H7 (cell line): ENCODE measurements around the gene EIF2B2. TPM values are rescaled to one million over a fixed set of nuclear protein-coding genes. Genes with fewer than 3 reads are reported as not detected.

Experiments used
- DNase-seq: peaks from one replicate; pipeline ENCODE4 v3.0.0; 2012
- H3K27me3 ChIP-seq: 2 replicates; pipeline ENCODE4 v1.6.0; 2011; ENCODE audit warnings: mild to moderate bottlenecking, low read length; ENCODE audit not compliant: control insufficient read depth, insufficient read depth
- H3K36me3 ChIP-seq: replicated peaks from 2 replicates; pipeline ENCODE4 v1.5.1; 2011; ENCODE audit warnings: low read length; ENCODE audit not compliant: control insufficient read depth, insufficient read depth
- H3K4me3 ChIP-seq: 2 replicates; pipeline ENCODE4 v1.5.1; 2011; ENCODE audit warnings: low read depth, mild to moderate bottlenecking, control low read depth, low read length, moderate library complexity; ENCODE audit not compliant: insufficient read depth
- total RNA-seq: library from RNA; depleted of rRNA; stranded (reverse); fragments of >200 nt; shearing (Covaris generic); gene quantifications from 2 replicates; pipeline ENCODE4 v1.2.3, GENCODE V29; 2014; rRNA removed

EIF2B2 gene
- total RNA-seq: 50.5 and 51.8 TPM in 2 replicates

DNA sequence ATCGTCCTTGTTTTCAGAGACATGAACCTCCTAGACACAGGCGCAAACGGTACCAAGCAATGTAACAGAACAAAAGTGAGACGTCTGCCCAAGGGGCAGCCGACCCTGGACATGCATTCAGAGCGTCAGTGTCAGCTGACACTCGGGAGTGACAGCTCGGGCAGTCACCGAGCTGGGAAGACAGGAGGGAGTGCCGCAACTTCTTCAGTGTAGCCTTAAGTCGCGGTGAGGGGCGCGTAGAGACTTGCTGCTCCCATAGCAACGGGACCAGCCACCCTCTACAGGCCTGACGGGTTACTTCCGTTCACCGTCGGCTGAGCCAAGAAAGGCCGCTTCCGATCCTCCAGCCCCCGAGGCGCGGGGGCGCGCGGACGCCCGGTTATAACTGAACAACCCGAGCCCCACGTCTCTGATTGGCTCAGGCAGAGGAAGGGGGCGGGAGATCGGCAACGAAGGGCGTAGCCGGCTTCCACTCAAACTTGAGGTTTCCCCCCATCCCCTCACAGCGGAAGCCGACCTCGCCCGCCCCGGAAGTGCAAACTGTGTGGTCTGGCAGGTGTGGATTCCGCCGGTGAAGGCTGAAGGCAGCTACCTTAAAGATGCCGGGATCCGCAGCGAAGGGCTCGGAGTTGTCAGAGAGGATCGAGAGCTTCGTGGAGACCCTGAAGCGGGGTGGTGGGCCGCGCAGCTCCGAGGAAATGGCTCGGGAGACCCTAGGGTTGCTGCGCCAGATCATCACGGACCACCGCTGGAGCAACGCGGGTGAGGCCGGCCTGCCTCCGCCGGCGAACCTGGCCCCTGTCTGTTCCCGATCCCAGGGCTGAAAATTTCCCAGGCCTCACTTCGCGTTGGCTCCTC lies at the start of gene EIF2B2:
Gene EIF2B2, plus strand, starts transcription at position 530 of the 858 bp plus-strand sequence. Its CDS starts 70 bp downstream, at position 600.
- Histone ChIP-seq H3K36me3 (peaks cover 15% of the 10 kb centered on the region), H3K4me3 (peak within 1 kb of the TSS; percentile 70), H3K27me3 (no peaks in the 10 kb centered on the region)
- DNase-seq: peak; percentile 97

DNA sequence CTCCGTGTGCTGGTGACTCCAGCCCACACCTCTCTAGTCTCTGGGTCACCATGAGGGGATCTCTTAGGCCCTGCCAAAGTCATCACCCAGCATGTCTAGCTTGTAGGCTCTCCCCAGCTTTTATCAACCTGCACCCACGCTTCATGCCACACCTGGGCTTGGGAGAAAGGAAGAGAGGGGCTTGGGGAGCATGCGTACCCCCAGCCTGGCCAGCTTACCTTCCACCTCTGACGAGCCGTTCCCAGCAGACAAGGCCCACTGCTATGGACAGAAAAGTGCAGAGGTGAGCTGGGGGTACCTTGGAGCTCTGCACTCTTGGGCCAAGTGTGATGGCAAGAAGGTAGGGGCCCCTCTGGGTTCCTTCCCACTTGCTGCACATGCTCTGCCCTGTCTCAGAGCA lies 49.0 kb upstream of the EIF2B2 start:
- no peak for DNase-seq
- no peak overlapping the region for H3K4me3 ChIP-seq
- no peaks in the 10 kb centered on the region for H3K36me3 ChIP-seq
- H3K27me3 ChIP-seq: peaks cover 12% of the 10 kb centered on the region

DNA sequence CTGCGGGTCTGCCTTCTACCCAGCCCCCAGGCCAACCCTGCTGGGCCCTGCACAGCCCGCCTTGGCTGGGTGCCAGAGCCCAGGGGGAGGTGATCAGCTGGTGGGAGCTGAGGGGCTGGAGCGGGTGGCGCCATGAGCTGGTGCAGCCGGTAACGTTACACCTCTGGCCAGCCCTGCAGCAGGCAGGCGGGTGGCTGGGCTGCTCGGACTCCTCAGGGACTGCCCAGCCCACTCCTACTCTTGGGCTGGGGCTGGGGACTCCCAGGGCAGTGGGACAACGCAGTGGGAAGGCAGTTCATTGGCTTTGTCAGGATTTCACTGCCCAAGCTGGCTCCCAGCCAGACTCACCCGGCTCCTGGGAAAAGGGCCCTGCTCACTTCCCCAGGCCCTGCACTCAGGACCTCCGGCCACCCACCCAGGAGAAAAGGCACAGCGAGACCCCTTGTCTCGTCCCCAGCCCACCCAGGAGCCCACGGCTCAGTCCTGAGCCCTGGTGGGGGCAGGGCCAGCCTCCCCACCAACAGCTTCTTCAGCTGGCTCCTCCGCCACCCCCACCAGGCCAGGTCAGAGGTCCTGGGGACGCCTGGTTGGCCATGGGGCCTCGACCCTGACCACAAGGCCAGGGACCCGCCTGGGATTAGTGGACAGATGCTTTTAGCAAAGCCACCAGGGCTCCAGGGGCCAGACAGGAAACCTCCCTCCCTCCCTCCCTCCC lies 48.3 kb upstream of the EIF2B2 start:
- no peaks in the 10 kb centered on the region for H3K36me3 ChIP-seq
- peak; percentile 68 for DNase-seq
- no peak overlapping the region for H3K4me3 ChIP-seq
- peaks cover 12% of the 10 kb centered on the region for H3K27me3 ChIP-seq

DNA sequence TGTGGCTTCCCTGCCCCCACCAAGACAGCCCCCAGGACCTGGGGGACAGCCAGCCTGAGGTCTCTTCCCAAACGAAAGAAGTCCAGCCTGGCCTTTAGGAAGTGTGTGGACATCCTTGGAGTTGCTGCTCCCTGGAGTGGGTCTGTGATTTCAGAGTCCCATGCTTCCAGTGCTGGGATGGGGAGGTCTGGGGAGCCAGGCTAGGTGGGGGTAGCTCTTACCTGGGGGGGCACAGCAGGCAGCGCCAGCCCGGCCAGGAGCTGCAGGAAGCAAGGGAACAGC lies 47.8 kb upstream of the EIF2B2 start:
- Histone ChIP-seq H3K27me3 (peaks cover 12% of the 10 kb centered on the region), H3K36me3 (no peaks in the 10 kb centered on the region), H3K4me3 (peak overlapping the region; percentile 50)
- no peak for DNase-seq

DNA sequence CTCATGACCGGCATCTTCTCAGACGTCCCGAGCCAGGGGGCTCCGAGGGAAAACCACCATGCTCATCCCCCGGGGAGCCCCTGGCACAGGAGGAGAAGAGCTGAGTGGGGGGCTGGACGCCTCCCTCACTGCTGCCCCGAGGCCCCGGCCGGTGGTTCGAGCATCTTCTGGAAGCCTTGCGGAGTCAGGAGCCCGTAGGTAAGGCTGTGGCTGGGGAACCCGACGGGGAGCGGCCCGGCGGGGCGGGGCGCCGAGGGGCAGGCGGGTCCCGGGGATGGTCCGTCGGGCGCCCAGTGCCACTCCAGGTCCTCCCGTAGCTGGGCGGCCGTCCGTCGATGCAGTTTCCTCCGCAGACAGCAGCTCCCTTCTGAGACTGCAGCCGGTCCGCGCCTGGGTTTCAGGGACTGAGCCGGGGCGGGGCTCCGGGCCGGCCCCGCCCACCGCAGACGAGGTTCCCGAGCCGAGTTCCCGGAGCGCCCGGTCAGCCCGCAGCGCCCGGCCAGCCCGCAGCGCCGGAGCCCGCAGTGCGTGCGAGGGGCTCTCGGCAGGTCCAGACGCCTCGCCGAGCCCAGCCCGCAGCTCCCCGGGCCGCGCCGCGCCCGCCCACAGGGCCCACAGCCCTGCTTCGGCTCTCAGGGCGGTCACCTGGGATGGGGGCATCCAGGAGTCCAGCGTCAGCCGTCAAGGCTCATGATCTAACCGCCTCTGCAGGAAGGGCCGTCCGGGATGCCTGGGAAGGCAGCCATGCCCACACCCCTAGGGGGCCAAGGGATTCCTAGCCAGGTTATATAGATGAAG lies 47.3 kb upstream of the EIF2B2 start, which contains the start of gene PGF:
Gene PGF, minus strand, starts transcription at position 369 of the 798 bp plus-strand sequence. Its CDS starts 355 bp downstream, at position 14.
- peaks cover 12% of the 10 kb centered on the region for H3K27me3 ChIP-seq
- peak; percentile 96 for DNase-seq
- H3K36me3 ChIP-seq: no peaks in the 10 kb centered on the region
- peak within 1 kb of the TSS; percentile 50 for H3K4me3 ChIP-seq

DNA sequence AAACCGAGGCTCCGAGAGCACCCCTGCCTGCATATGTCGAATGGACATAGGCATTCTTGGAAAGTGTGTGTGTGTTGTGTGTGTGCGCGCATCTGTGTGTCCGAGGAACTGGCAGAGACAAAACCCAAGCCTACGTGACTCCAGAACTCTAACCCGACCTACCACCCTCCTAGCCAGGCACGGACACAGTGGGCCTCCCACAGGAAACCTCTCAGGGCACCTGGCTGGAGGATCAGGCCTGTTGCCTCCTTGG lies 46.8 kb upstream of the EIF2B2 start:
- H3K36me3 ChIP-seq: no peaks in the 10 kb centered on the region
- H3K4me3 ChIP-seq: peak overlapping the region; percentile 50
- peak; percentile 63 for DNase-seq
- peaks cover 12% of the 10 kb centered on the region for H3K27me3 ChIP-seq

DNA sequence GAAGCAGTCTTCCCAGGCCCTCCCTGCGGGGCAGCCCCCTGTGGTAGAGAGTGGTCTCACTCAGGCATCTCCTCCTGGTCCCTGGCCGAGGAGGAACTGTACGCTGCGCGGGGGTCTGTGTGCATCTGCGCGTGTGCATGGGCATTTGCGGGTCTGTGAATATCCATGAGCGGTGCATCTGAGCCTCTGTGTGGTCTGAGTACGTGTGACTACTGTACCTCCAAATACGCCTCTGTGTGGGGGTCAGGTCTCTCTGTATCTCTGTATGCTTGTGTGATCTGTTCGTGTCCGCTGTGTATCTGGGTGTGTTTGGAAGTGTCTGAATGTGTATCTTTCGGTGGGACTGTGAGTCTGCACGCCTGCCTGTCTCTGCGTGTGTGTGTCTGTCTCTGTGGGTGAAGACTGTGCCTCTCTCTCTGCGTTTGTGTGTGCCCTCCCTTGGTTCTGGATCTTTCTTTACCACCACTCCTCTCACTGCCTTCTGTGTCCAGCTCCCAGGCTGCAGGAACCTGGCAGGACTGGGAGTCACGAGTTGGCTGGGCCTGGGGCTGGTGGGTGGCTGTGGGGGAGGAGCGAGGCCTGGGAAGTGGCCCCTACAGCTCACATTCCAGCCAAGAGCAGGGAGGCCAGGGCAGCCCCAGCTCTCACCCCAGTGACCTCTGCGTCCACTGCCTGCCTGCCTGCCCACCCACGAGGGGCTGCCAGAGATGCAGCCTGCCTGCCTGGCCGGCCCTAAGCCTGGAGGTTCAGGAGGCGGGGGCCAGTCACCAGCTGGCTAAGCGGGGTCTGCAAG lies 46.2 kb upstream of the EIF2B2 start:
- H3K36me3 ChIP-seq: no peaks in the 10 kb centered on the region
- no peak overlapping the region for H3K4me3 ChIP-seq
- H3K27me3 ChIP-seq: peaks cover 12% of the 10 kb centered on the region
- DNase-seq: peak; percentile 55

DNA sequence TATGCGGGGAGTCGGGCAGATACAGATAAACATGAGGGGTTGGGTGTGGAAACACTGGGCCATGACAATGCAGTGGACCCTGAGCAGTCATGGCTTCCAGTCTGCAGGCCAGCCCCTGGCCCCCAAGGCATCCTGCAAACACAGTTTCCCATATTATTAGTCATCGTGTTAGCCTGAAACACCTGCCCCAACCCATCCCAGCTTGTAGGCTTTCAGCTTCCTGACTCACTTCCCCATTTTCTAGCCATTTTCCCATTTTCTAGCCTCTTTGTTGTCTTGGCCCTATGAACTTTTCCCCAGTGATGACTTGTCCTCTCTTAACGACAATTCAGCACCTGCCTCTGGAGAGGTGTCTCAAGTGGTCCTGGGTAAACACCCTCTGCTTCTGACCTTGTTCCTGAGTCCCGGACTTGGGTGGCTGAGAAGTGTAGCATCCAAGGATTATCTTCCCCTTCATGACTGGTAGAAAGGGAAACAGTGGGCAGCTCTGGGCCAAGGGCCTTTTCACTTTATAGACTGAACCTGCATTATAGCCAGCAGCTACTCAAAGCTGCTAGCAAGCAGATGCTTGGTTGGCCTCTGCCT lies 43.0 kb upstream of the EIF2B2 start:
- H3K36me3 ChIP-seq: no peaks in the 10 kb centered on the region

DNA sequence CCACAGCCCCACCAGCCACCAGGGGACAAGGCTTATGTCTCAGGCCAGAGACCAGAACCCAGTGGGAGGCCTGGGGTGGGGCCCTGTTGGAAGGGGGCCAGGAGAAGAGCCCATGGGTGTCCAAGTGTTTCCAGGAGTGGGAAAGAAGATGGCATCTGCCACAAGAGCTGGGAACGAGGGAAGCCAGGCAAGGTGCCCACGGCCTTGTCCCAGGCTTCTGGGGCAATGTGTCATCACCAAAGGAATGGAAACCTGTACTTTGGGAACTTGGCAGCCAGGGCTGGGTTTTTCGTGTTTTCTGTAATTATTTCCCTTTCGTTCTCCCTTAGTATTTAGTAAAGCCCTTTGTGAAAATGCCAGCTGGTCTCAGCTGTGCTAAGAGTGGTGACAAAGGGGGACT lies 42.0 kb upstream of the EIF2B2 start:
- Histone ChIP-seq H3K4me3 (no peak overlapping the region), H3K27me3 (peaks cover 5% of the 10 kb centered on the region), H3K36me3 (no peaks in the 10 kb centered on the region)
- DNase-seq: no peak

More for the DNA sequence above, 43.0 kb upstream of the EIF2B2 start:
- DNase-seq: no peak
- Histone ChIP-seq H3K27me3 (peaks cover 12% of the 10 kb centered on the region), H3K4me3 (no peak overlapping the region)

DNA sequence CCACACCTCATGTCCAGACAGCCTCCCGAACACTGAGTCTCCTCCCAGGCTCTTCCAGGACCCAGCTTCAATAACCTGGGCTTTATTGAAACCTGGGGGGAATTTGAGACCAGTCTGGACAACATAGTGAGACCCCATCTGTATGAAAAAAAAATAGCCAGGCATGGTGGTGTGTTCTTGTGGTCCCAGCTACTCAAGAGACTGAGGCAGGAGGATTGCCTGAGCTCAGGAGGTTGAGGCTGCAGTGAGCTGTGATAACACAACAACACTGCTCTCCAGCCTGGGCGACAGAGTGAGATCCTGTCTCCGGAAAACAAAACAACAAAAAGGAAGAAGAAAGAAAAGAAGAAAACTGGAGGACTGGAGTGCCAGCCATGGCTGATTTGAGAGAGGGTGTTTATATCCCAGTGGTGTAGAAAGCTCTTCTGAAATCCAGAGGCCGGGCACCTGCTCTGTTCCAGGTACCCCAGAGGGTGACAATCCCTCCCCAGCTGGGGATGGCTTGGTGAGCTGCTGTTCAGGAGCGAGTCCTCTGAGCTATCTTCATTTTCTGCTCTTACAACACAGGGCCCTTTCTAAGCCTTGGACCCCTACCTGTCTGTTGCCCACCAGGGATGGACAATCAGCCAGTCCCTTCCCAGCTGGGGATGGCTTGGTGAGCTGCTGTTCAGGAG lies 41.3 kb upstream of the EIF2B2 start:
- no peak for DNase-seq
- H3K36me3 ChIP-seq: no peaks in the 10 kb centered on the region
- no peak overlapping the region for H3K4me3 ChIP-seq
- no peaks in the 10 kb centered on the region; the same call in 1 of the 2 replicates for H3K27me3 ChIP-seq

DNA sequence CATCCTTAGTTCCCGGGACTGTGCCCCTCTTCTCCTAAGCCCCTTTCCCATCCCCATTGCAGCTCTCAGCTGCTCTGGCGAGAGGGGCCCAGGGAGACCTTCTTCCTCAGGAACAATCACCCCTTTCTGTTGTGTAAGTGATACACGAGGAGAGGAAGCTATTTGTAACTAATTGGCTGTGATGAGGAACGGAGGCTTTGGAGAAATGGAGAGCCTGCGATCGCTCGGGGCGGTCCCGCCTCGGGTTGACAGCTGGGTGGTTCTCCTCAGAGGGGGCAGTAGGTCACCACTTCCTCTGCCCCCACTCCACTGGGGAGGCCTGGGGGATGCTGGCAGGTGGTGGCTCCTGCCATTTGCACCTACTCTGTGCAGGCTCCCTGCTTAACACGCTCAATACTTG lies 40.7 kb upstream of the EIF2B2 start:
- no peaks in the 10 kb centered on the region for H3K36me3 ChIP-seq

DNA sequence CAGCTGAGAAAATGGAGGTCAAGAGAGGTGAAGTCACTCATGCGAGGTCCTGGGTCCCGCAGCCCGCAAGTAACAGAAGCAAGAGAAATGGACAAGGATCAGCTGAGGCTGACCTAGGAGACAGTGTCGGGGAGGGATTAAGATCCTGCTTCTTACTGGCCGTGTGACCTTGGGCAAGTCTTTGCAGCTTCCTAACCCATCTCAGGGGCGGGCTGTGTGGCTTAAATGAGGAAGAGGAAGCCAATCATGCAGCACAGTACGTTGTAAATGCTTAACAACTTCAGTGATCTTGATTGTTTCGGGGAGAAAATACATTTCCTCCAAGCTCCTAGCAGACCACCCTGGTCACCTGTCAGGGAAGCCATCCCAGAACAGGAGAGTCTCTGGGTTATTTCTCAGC lies 40.2 kb upstream of the EIF2B2 start:
- Histone ChIP-seq H3K4me3 (no peak overlapping the region), H3K27me3 (no peaks in the 10 kb centered on the region), H3K36me3 (no peaks in the 10 kb centered on the region)
- DNase-seq: no peak

More for the DNA sequence above, 40.7 kb upstream of the EIF2B2 start:
- no peak for DNase-seq
- no peak overlapping the region for H3K4me3 ChIP-seq
- H3K27me3 ChIP-seq: no peaks in the 10 kb centered on the region

DNA sequence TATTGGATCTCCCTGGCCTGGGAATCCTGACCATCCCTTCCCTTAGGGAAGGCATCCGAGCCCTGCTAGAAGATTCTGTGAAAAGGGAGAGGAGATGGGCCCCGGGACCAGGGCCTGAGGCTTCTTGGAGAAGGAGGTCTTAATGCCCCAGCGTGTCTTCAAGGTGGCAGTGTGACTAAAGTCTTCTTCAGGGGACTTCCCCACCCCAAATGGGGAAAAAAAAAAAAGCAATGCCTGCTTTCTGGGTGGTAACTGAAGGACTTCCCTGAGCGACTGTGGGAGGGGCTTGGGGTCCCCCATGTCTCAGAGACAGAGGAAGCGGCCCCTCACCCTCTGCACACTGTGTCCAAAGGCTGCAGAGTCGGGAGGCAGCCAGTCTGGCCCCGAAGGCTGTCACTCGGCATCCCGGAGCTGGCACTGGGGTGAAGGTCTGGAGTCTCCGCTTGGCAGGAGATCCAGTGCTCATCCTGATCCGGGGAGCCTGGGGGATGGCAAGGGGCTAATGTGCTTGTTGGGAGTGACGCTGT lies 39.5 kb upstream of the EIF2B2 start:
- H3K36me3 ChIP-seq: no peaks in the 10 kb centered on the region

More for the DNA sequence above, 39.5 kb upstream of the EIF2B2 start:
- Histone ChIP-seq H3K27me3 (no peaks in the 10 kb centered on the region), H3K4me3 (no peak overlapping the region)
- DNase-seq: no peak
